Esophagus squamous epithelium (tissue), 4 donors: ENCODE results near the gene CWC15.

ENCODE experiments used
- POLR2A ChIP-seq, 4 donors: fragments of 450-650 bp; IDR thresholded peaks; one replicate each; pipeline ENCODE4 v1.6.1; 2017; ENCODE audit warnings: antibody characterized with exemption in 4 of 4, mild to moderate bottlenecking in 4 of 4, moderate library complexity in 3 of 4
- TF ChIP-seq, protein P1 (sequence below), 6 experiments: fragments of 450-650 bp in 4 of 6; fragments of 200-600 bp in 2 of 6; sonication (generic) in 2 of 6; IDR thresholded peaks; one replicate each; pipeline ENCODE4 v1.5.1; 2016 to 2019; ENCODE audit warnings: antibody characterized with exemption in 6 of 6, mild to moderate bottlenecking in 4 of 6, moderate library complexity in 4 of 6

DNA sequence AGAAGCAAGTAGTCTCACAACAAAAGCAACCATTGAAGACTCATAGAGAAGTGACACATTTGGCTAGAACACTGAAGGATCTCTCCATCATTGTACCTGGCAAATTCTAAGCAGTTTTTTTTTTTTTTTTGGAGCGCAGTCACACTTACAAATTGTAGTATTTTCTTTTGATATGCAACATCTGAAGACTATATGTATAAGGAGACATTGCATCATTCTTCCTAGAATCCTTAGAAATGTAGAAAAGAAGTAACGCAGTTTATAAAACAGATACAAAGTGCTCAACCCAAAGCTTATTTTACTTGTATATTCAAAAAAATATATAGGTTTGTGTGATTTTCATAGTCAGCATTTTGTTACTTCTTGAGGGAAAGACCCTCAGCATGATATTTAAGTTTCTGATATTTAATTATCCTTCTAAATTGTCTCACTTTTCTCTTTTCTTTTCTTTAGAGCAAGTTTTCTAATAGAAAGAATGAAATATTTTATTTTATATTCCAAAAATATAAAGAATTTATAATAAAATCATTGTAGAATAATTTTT is 20.1 kb upstream of the CWC15 start:
- TF ChIP-seq, protein P1, sequence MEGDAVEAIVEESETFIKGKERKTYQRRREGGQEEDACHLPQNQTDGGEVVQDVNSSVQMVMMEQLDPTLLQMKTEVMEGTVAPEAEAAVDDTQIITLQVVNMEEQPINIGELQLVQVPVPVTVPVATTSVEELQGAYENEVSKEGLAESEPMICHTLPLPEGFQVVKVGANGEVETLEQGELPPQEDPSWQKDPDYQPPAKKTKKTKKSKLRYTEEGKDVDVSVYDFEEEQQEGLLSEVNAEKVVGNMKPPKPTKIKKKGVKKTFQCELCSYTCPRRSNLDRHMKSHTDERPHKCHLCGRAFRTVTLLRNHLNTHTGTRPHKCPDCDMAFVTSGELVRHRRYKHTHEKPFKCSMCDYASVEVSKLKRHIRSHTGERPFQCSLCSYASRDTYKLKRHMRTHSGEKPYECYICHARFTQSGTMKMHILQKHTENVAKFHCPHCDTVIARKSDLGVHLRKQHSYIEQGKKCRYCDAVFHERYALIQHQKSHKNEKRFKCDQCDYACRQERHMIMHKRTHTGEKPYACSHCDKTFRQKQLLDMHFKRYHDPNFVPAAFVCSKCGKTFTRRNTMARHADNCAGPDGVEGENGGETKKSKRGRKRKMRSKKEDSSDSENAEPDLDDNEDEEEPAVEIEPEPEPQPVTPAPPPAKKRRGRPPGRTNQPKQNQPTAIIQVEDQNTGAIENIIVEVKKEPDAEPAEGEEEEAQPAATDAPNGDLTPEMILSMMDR (IDR thresholded peaks at IDR 0.05) = no peak
- no peak for TF ChIP-seq POLR2A (IDR thresholded peaks at IDR 0.05)
